Thymus (tissue), 11 donors: Measurements from ENCODE around the gene DIPK1A. TPM values are rescaled to one million over a fixed set of nuclear protein-coding genes. Genes with fewer than 3 reads are reported as not detected.

Experiments used
- DNase-seq, 9 donors: peaks; one replicate each; pipeline ENCODE4 v3.0.0-alpha.2; 2013; ENCODE audit warnings: low spot score in 9 of 9, low read depth in 6 of 9, missing footprints in 1 of 9
- H3K27ac ChIP-seq, 2 donors: one replicate each; pipeline ENCODE4 v1.5.1; 2013; ENCODE audit warnings: control low read depth in 1 of 2, low read depth in 1 of 2, low read length in 1 of 2, mild to moderate bottlenecking in 1 of 2, moderate library complexity in 1 of 2
- H3K27me3 ChIP-seq, 2 donors: one replicate each; pipeline ENCODE4 v1.5.1; 2013; ENCODE audit warnings: low read length in 1 of 2; ENCODE audit not compliant: control insufficient read depth in 2 of 2, insufficient read depth in 1 of 2
- H3K36me3 ChIP-seq, 2 donors: one replicate each; pipeline ENCODE4 v1.5.1; 2013; ENCODE audit warnings: low read length in 1 of 2, mild to moderate bottlenecking in 1 of 2, moderate library complexity in 1 of 2; ENCODE audit not compliant: control insufficient read depth in 2 of 2, insufficient read depth in 2 of 2
- H3K4me1 ChIP-seq, 2 donors: one replicate each; pipeline ENCODE4 v1.5.1; 2013; ENCODE audit warnings: low read length in 2 of 2; ENCODE audit not compliant: control insufficient read depth in 2 of 2, insufficient read depth in 2 of 2
- H3K4me3 ChIP-seq, 2 donors: one replicate each; pipeline ENCODE4 v1.5.1; 2013; ENCODE audit warnings: low read length in 2 of 2, control low read depth in 1 of 2, mild to moderate bottlenecking in 1 of 2
- H3K9me3 ChIP-seq, 2 donors: one replicate each; pipeline ENCODE4 v1.5.1; 2013; ENCODE audit warnings: low read length in 1 of 2, mild to moderate bottlenecking in 1 of 2; ENCODE audit not compliant: control insufficient read depth in 2 of 2, insufficient read depth in 1 of 2
- WGBS: extraction: QIAGEN DNeasy Blood & Tissue Kit; methylation state at CpG from one replicate; pipeline ENCODE4 v1.1.7; 2013; 5-methylcytosine and 5-hydroxymethylcytosine counted together
- polyA plus RNA-seq: library from polyadenylated mRNA; stranded (reverse); fragments of 200-250 nt; gene quantifications from one replicate; pipeline ENCODE4 v1.2.3, GENCODE V29; 2013
- total RNA-seq: library from RNA; stranded (reverse); fragments of 120-200 nt; gene quantifications from one replicate; pipeline ENCODE4 v1.2.4, GENCODE V29; 2013
- donor health status: healthy.

Gene DIPK1A
- total and polyA plus RNA-seq, 2 donors, result 11.9 to 13.1 TPM

DNA sequence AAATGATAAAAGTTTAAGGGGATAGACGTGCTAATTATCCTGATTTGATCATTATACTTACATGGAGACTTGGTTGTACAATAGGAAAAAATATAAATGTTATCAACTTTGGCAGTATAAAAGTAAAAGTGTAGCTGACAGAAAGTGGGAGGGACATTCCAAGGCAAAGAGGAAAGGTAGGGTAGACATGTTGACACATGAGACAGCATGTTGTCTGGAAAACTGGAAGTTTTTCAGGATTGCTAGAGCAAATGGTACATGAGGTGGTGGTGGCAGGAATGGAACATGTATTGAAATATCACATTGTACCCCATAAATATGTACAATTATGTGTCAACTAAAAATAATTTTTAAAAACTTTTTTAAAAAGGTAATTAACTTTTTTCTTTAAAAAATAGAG lies 13.2 kb downstream of the DIPK1A start:
- Histone ChIP-seq H3K4me3 (no peak overlapping the region), H3K36me3 (no peaks in the 10 kb centered on the region), H3K27me3 (no peaks in the 10 kb centered on the region), H3K9me3 (no peaks in the 10 kb centered on the region), H3K4me1 (peaks cover 11 to 27% of the 10 kb centered on the region in 2 donors), H3K27ac (no peak overlapping the region)
- no peak for DNase-seq
- 96% methylated on average over 1 of the region's 1 CpG for WGBS

DNA sequence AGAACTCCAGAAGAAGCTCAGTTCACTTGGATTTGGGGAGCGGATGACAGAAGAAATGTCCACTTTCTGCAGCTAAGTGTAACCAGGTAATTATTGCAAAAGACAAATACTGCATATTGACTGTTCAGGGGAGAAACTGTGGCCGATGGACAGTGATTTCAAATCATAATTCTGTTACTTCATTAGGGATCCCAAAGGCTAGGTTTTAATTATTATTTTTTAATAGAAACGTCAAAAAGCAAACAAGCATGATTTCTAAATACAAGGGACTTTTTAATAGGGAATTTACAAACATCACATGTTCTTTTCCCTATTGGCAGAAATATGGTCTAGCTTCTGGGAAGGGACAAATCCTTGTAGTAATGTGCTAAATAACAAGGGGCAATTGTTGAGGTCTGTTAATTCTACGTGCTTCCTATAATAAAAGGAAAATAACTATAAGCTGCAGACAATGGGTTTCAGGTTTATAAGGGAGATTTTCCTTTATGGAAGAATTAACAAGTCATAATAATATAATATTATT lies 15.5 kb downstream of the DIPK1A start:
- no peaks in the 10 kb centered on the region for H3K9me3 ChIP-seq
- H3K36me3 ChIP-seq, result no peaks in the 10 kb centered on the region
- no peak overlapping the region for H3K27ac ChIP-seq
- DNase-seq, result no peak
- H3K27me3 ChIP-seq, result no peaks in the 10 kb centered on the region
- peaks cover 11 to 16% of the 10 kb centered on the region in 2 donors for H3K4me1 ChIP-seq
- 97% methylated on average over 4 of the region's 4 CpGs for WGBS
- no peak overlapping the region for H3K4me3 ChIP-seq

DNA sequence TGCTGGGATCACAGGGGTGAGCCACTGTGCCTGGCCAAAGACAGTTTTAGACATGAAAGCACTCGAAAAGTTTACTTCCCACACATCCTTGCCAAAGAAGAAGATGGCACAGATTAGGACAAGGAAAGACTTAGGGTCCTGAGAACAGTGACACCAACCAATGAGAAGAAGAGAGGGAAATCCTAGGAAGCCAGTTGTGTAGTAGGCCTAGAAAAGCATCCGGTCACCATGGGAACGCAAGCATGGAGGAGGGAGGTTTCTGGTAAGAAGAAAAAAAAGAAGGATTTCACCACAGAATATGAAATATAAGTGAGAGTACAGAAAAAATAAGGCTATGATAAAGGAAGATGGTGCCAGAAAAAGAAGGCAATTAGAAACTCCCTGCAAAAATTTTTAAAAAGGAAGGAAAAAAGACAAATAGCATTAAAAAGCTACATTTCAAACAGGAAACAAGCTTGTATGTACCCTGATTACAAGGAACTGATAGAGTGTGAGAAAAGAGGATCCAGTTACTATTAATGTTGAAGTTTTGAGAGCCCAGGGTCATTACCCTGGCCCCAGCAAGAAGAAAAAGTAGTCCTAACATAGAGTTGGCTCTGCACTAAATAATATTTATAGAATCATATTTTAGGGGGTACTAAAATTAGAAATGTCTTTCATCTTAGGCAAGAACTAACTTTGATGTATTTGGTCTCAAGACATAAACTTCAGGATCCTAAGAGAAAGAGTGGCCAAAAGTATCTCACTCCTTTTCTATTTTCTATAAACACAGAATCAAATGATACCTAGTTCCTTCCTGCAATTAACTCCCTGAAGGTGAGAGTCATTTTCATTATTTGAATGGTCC lies 16.1 kb downstream of the DIPK1A start:
- DNase-seq, result no peak
- H3K36me3 ChIP-seq, result no peaks in the 10 kb centered on the region
- peaks cover 10 to 11% of the 10 kb centered on the region in 2 donors for H3K4me1 ChIP-seq
- H3K4me3 ChIP-seq, result no peak overlapping the region
- H3K27me3 ChIP-seq, result no peaks in the 10 kb centered on the region
- H3K9me3 ChIP-seq, result no peaks in the 10 kb centered on the region
- 96% methylated on average over 3 of the region's 3 CpGs for WGBS
- H3K27ac ChIP-seq, result peak overlapping the region in 1 of 2 donors; percentile 53

DNA sequence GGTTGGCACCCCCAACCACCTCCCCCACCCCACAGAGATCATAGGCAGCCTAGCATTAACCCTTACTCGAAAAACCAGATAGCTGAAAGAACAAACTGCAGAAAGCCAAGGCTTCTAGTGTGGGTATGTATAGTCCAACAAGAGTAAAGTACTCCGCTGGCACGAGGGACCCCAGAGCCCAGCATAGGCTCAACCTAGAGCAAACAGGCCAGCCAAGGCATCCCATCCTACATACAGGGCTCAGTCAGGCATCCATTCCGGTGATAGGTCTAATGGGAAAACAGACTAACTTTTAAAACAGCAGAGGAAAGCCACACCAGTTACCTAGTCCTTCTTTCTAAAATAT lies 17.8 kb downstream of the DIPK1A start:
- Histone ChIP-seq H3K27ac (no peak overlapping the region), H3K9me3 (no peaks in the 10 kb centered on the region), H3K4me1 (peaks cover 6 to 8% of the 10 kb centered on the region in 2 donors), H3K27me3 (no peaks in the 10 kb centered on the region), H3K36me3 (no peaks in the 10 kb centered on the region), H3K4me3 (no peak overlapping the region)
- DNase-seq, result no peak
- 97% methylated on average over 4 of the region's 4 CpGs for WGBS

DNA sequence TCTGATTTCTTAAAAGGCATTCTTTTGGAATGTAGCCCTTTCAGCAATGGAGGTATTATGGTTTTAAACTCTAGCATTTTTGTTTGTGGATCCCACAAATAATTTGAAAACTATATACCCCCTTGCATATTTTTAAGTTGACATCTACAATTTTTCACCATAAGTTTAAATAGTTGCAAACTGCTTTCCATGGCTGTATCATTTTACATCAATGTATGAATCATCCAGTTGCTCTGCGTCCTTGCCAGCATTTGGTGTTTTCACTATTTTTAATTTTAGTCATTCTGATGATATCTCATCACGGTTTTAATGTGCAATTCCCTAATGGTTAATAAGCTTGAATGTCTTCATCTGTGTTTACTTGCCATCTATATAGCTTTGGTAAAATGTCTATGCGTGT lies 20.7 kb downstream of the DIPK1A start:
- Histone ChIP-seq H3K4me3 (no peak overlapping the region), H3K27ac (no peak overlapping the region), H3K27me3 (no peaks in the 10 kb centered on the region), H3K36me3 (no peaks in the 10 kb centered on the region), H3K9me3 (no peaks in the 10 kb centered on the region), H3K4me1 (peaks cover 6 to 12% of the 10 kb centered on the region in 2 donors)
- DNase-seq, result no peak
- WGBS, result 93% methylated on average over 3 of the region's 3 CpGs

DNA sequence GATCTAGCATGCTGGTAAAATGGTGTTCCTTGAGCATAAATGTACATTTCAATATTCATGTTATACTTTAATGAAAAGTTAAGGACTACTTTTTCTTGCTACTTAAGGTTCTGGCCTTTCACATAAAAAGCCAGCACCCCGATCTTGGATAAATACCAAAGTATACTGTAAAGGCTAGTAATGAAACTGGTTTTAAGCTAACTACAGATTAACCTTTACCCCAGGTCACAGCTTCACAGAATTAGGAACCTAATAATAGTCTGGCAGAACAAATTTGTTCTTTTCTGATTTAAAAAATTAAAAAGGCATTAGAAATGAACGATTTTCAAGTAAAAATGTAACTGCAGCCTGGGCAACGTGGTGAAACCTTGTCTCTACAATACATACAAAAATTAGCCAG lies 23.5 kb downstream of the DIPK1A start:
- peaks cover 0 to 11% of the 10 kb centered on the region in 2 donors for H3K4me1 ChIP-seq

DNA sequence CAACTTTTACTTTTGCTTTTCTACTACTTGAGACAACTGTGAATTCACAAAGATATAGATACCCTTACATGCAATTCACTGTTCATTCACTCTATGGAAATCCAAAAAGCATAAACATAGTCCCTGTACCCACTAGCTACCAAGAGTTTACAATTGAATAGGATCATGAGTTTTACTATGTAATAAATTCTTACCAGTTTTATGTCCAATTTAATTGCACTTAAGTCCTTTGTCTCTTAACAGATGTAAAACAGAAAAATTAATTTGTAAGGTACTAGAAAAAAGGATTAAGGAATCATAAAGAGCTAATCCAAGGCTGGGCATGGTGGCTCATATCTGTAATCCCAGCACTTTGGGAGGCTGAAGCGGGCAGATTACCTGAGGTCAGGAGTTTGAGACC lies 24.4 kb downstream of the DIPK1A start:
- WGBS, result 100% methylated on average over 1 of the region's 1 CpG
- Histone ChIP-seq H3K27ac (no peak overlapping the region), H3K4me1 (peaks cover 0 to 11% of the 10 kb centered on the region in 2 donors), H3K4me3 (no peak overlapping the region), H3K27me3 (no peaks in the 10 kb centered on the region), H3K36me3 (no peaks in the 10 kb centered on the region), H3K9me3 (no peaks in the 10 kb centered on the region)
- DNase-seq, result no peak

More for the DNA sequence above, 23.5 kb downstream of the DIPK1A start:
- no peak for DNase-seq
- Histone ChIP-seq H3K27ac (no peak overlapping the region), H3K36me3 (no peaks in the 10 kb centered on the region), H3K4me3 (no peak overlapping the region), H3K9me3 (no peaks in the 10 kb centered on the region), H3K27me3 (no peaks in the 10 kb centered on the region)
- 97% methylated on average over 3 of the region's 3 CpGs for WGBS

DNA sequence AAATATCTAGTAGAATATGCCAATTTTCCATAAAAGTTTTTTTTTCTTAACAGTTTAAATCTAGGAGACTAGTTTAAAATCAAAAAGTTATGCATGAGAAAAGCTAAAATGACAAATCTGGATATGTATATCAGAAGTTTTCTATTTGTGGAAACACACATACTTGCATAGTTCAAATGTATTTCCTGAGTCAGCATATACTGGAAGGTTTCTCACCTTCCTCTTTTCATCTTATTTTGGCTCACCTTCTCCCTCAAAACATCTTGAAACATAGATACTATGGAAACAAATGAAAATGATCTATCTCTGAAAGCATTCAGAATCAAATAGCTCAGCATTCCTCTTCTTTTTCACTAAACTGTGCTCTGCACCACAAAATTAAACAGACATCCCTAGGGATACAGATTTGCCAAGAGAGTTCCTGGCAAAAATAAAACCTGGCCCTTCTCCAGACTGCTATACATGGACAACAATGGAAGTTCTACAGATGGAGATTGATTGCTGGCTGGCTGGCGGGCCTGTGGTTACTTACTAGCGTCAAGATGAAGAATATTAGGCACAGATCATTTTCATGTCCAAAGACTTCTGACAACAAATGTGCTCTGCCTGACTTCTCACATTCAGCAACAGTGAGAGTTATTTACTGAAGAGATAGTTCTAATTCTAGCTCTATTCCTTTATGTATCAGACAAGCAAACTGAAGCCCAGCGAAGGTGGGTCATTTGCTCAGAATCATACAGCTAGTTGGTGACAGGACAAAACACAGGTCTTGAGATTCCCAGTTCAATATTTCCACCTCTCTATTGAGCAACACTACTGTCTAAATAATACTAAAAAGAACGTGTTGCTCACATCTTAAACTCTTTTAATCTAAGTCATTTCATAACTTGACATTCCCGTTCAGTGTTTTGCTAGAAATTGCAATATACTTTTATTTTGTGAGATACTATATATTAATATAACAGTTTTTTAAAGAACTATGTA lies 26.6 kb downstream of the DIPK1A start:
- Histone ChIP-seq H3K4me3 (no peak overlapping the region), H3K4me1 (peaks cover 0 to 11% of the 10 kb centered on the region in 2 donors), H3K27me3 (no peaks in the 10 kb centered on the region), H3K9me3 (no peaks in the 10 kb centered on the region), H3K36me3 (no peaks in the 10 kb centered on the region), H3K27ac (peak overlapping the region; percentile 53 to 56)
- WGBS, result 94% methylated on average over 5 of the region's 5 CpGs
- DNase-seq, result no peak

DNA sequence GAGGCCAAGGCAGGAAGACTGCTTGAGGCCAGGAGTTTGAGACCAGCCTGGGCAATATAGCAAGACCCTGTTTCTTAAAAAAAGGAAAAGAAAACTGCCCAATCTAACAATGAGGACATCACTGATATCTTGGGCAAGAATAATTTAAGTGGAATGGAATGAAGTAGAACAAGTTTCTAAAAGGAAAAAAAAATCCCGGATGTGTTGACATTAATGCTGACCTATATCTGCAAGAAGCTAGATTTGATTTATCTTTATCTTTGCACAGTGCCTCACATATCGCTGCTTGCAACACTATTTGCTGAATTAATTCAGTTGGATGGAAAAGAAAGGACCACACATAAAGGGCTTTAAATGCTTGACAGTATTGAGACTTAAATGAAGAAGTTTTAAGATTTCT lies 27.8 kb downstream of the DIPK1A start:
- H3K27ac ChIP-seq, result no peak overlapping the region
- H3K9me3 ChIP-seq, result no peaks in the 10 kb centered on the region
- H3K4me1 ChIP-seq, result peaks cover 0 to 15% of the 10 kb centered on the region in 2 donors
- no peak overlapping the region for H3K4me3 ChIP-seq
- 91% methylated on average over 2 of the region's 2 CpGs for WGBS
- no peak for DNase-seq
- H3K27me3 ChIP-seq, result no peaks in the 10 kb centered on the region
- peaks cover 0 to 3% of the 10 kb centered on the region in 2 donors for H3K36me3 ChIP-seq
